Measurements from ENCODE around the gene FBRS. TPM values are rescaled to one million over a fixed set of nuclear protein-coding genes. Genes with fewer than 3 reads are reported as not detected.
A peak's percentile ranks its signal among the peaks of the same experiment; 100 is the strongest.
"Not testable (repeated sequence)": the region's sequence is repeated elsewhere in the genome, so short reads cannot be mapped to it uniquely, and the experiment has no call there.

Gene FBRS
- total RNA-seq, 1 donor from 2014 or later = 91.1 TPM

DNA sequence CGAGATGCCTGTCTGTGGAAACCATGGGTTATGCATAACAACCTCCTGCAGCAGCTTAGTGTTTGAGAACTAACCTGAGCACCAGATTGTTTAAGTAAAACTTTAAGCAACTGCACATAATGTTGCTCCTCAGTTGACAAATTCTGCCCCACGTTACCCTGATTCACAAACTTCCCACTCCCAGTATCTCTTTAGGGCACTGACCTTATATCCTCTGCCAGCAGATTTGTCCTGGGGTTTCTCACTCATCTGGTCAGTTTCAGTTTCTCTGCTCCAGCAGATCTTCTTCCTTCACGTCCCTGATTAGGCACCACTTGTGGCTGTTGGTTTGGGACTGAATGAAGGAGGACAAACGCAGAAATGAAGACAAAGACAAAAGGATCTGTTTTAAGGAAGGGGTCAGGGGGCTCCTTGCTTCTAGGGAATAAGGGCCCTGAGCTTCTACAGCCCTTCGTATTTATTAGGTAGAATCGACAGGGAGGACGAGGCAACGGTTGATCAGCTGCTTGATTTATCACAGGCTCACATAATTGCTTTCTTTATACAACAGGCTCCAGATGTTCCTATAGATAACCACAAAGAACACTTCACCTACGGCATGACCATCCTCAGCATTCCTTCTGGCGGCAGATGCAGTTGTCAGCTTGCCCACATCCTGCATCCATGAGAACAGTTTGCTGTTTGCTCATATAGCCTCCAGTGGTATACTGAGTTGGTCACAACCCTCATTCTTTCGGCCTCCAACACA lies 34.5 kb upstream of the FBRS start:
- no peak for DNase-seq (ENCODE audit: low spot score, unreplicated experiment)
- peaks cover 21% of the 10 kb centered on the region for H3K4me1 Mint-ChIP-seq (ENCODE audit: low read depth)
- no peak overlapping the region for H3K27ac Mint-ChIP-seq
- H3K9me3 Mint-ChIP-seq (ENCODE audit: low read depth) = peaks cover 2% of the 10 kb centered on the region
- peaks cover 2% of the 10 kb centered on the region for H3K27me3 Mint-ChIP-seq
- TF ChIP-seq, protein P1, sequence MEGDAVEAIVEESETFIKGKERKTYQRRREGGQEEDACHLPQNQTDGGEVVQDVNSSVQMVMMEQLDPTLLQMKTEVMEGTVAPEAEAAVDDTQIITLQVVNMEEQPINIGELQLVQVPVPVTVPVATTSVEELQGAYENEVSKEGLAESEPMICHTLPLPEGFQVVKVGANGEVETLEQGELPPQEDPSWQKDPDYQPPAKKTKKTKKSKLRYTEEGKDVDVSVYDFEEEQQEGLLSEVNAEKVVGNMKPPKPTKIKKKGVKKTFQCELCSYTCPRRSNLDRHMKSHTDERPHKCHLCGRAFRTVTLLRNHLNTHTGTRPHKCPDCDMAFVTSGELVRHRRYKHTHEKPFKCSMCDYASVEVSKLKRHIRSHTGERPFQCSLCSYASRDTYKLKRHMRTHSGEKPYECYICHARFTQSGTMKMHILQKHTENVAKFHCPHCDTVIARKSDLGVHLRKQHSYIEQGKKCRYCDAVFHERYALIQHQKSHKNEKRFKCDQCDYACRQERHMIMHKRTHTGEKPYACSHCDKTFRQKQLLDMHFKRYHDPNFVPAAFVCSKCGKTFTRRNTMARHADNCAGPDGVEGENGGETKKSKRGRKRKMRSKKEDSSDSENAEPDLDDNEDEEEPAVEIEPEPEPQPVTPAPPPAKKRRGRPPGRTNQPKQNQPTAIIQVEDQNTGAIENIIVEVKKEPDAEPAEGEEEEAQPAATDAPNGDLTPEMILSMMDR (IDR thresholded peaks at IDR 0.05; ENCODE audit: unreplicated experiment) = no peak
- no peak overlapping the region for H3K4me3 Mint-ChIP-seq (ENCODE audit: low read depth)
- no peaks in the 10 kb centered on the region for H3K36me3 Mint-ChIP-seq (ENCODE audit: insufficient read depth)

DNA sequence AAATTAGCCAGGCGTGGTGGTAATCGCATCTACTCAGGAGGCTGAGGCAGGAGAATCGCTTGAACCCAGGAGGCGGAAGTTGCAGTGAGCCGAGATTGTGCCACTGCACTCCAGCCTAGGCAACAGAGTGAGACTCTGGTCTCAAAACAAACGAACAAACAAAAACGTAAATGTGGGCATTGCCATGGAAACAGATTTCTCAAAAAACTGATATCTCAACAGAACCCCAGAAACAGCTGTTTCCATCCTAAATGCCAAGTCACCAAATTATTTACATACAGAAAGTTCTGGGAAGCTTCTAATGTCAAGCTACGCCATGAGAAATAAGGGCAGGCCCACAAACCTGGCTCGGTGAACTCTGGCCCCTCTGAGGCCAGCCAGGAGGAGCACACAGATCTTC lies 32.0 kb upstream of the FBRS start:
- peaks cover 14% of the 10 kb centered on the region for H3K4me1 Mint-ChIP-seq (ENCODE audit: low read depth)
- TF ChIP-seq, protein P1 (IDR thresholded peaks at IDR 0.05; ENCODE audit: unreplicated experiment) = no peak
- no peak overlapping the region for H3K4me3 Mint-ChIP-seq (ENCODE audit: low read depth)
- peaks cover 2% of the 10 kb centered on the region for H3K27me3 Mint-ChIP-seq
- H3K27ac Mint-ChIP-seq = no peak overlapping the region
- H3K36me3 Mint-ChIP-seq (ENCODE audit: insufficient read depth) = no peaks in the 10 kb centered on the region
- no peak for DNase-seq (ENCODE audit: low spot score, unreplicated experiment)
- H3K9me3 Mint-ChIP-seq (ENCODE audit: low read depth) = no peaks in the 10 kb centered on the region

DNA sequence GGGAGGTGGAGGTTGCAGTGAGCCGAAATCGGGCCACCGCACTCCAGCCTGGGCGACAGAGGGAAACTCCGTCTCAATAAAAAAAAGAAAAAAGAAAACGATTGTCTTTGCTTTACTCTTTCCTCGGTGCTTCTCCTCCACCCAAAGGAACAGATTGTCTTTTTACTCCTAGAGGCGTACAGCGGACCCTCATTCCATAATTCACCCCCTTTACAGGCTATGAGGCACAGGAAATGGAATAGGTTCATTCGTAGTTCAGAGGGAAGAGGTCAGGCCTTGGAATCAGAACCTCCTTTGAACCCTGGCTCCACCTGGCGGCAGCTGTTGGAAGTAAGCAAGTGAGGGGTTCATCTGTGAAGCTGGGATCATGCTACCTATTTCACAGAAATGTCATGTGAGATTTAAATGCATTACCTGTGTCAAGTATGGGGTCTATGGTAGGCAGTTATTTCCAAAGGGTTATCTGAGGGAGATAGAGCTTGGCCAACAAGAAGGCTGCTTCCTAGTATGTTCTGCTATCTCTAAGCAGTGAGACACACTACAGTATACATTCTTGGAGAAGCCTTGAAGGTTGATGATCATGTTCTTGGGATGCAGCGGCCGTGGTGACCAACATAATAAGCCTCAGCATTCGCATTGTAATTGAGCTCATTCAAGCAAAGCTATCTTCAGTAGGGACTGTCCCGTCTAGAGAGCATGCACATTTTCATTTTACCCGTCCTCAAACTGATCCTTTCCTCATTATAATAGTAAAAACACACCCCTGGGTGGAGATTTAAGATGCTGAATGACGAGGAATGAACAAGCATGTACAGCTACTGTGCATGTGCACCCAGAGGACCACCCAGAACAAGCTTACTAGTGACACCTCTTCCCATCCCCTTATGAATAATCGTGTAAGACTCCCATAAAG lies 29.3 kb upstream of the FBRS start:
- no peaks in the 10 kb centered on the region for H3K27me3 Mint-ChIP-seq
- TF ChIP-seq, protein P1 (IDR thresholded peaks at IDR 0.05; ENCODE audit: unreplicated experiment) = peak; percentile 92
- no peak overlapping the region for H3K27ac Mint-ChIP-seq
- H3K4me3 Mint-ChIP-seq (ENCODE audit: low read depth) = no peak overlapping the region
- no peaks in the 10 kb centered on the region for H3K9me3 Mint-ChIP-seq (ENCODE audit: low read depth)
- H3K36me3 Mint-ChIP-seq (ENCODE audit: insufficient read depth) = no peaks in the 10 kb centered on the region
- DNase-seq (ENCODE audit: low spot score, unreplicated experiment) = peak; percentile 88
- H3K4me1 Mint-ChIP-seq (ENCODE audit: low read depth) = peaks cover 2% of the 10 kb centered on the region

DNA sequence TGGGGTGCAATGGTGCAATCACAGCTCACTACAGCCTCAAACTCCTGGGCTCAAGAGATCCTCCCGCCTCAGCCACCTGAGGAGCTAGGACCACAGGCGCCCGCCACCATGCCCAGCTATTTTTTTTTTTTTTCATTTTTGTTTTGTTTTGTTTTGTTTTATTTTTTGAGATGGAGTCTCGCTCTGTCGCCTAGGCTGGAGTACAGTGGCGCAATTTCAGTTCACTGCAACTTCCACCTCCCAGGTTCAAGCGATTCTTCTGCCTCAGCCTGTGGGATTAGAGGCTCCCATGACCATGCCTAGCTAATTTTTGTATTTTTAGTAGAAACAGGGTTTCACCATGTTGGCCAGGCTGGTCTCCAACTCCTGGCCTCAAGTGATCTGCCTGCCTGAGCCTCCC lies 25.8 kb upstream of the FBRS start:
- not testable (repeated sequence) for H3K36me3 Mint-ChIP-seq (ENCODE audit: insufficient read depth); H3K9me3 Mint-ChIP-seq (ENCODE audit: low read depth); H3K27me3 Mint-ChIP-seq; H3K27ac Mint-ChIP-seq; DNase-seq (ENCODE audit: low spot score, unreplicated experiment); H3K4me1 Mint-ChIP-seq (ENCODE audit: low read depth); H3K4me3 Mint-ChIP-seq (ENCODE audit: low read depth)

DNA sequence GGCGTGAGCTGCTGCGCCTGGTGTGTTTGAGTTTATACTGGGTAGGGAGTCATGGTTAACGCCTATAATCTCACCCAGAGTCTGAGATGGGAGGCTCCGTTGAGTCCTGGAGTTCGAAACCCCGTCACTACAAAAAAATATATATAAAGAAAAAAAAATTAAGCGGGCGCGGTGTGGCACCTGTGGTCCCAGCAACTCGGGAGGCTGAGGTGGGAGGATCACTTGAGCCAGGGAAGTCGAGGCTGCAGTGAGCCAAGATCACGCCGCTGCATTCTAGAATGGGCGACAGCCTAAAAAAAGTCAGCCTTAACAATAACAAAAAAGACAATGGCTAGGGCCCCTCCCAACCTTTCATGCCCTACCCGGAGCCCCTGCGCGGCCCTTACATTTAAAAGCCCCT lies 24.7 kb upstream of the FBRS start:
- peak overlapping the region; percentile 87 for H3K4me3 Mint-ChIP-seq (ENCODE audit: low read depth)
- TF ChIP-seq, protein P1 (IDR thresholded peaks at IDR 0.05; ENCODE audit: unreplicated experiment) = no peak
- no peaks in the 10 kb centered on the region for H3K9me3 Mint-ChIP-seq (ENCODE audit: low read depth)
- no peak for DNase-seq (ENCODE audit: low spot score, unreplicated experiment)
- H3K4me1 Mint-ChIP-seq (ENCODE audit: low read depth) = peaks cover 10% of the 10 kb centered on the region
- H3K36me3 Mint-ChIP-seq (ENCODE audit: insufficient read depth) = no peaks in the 10 kb centered on the region
- no peaks in the 10 kb centered on the region for H3K27me3 Mint-ChIP-seq
- peak overlapping the region; percentile 95 for H3K27ac Mint-ChIP-seq

Data from progenitor cell of endocrine pancreas (in vitro differentiated cells).